HG03060 (cell line): Measurements from ENCODE around the gene LZTFL1.

Experiments
- ATAC-seq: cut with Tn5 transposase; IDR thresholded peaks from one replicate; pipeline ENCODE4 v1.9.1; 2021; ENCODE audit warnings: low read depth, moderate number of reproducible peaks; ENCODE audit not compliant: unreplicated experiment

LZTFL1 gene

GRCh38 chr3:45841757-45842491, at the start of gene LZTFL1:
Gene LZTFL1, minus strand, starts transcription at chr3:45842119. Its CDS starts 128 bp downstream, at chr3:45841991.
- ATAC-seq = peak; percentile 54

GRCh38 chr3:45890405-45890804, 48.5 kb upstream of the LZTFL1 start:
- no peak for ATAC-seq

- no peak for ATAC-seq
These were observed 47.4 kb upstream of the LZTFL1 start for GRCh38 chr3:45889337-45889736.

GRCh38 chr3:45887759-45888511, 46.0 kb upstream of the LZTFL1 start:
- ATAC-seq = no peak

- ATAC-seq = no peak
These were observed 45.4 kb upstream of the LZTFL1 start for GRCh38 chr3:45887285-45887684.

GRCh38 chr3:45885979-45886705, 44.2 kb upstream of the LZTFL1 start, which contains the start of gene CCR9:
Gene CCR9, plus strand, starts transcription at chr3:45886543. Its CDS starts 8,391 bp downstream, at chr3:45894934.
- ATAC-seq = no peak

GRCh38 chr3:45884368-45885201, 42.7 kb upstream of the LZTFL1 start:
- ATAC-seq = no peak

GRCh38 chr3:45881078-45882022, 39.4 kb upstream of the LZTFL1 start:
- ATAC-seq = no peak

GRCh38 chr3:45880725-45881077, 38.8 kb upstream of the LZTFL1 start:
- no peak for ATAC-seq

- ATAC-seq = no peak
These were observed 36.2 kb upstream of the LZTFL1 start for GRCh38 chr3:45878124-45878523.

- ATAC-seq = no peak
These were observed 32.9 kb upstream of the LZTFL1 start for GRCh38 chr3:45874677-45875346.

GRCh38 chr3:45873638-45874037, 31.7 kb upstream of the LZTFL1 start:
- ATAC-seq = no peak

- ATAC-seq = no peak
These were observed 31.1 kb upstream of the LZTFL1 start for GRCh38 chr3:45873036-45873435.

- no peak for ATAC-seq
These were observed 30.6 kb upstream of the LZTFL1 start for GRCh38 chr3:45872569-45872968.

- ATAC-seq = no peak
These were observed 29.9 kb upstream of the LZTFL1 start for GRCh38 chr3:45871780-45872179.

GRCh38 chr3:45870099-45870498, 28.2 kb upstream of the LZTFL1 start:
- no peak for ATAC-seq

GRCh38 chr3:45869638-45870037, 27.7 kb upstream of the LZTFL1 start:
- ATAC-seq = no peak

- no peak for ATAC-seq
These were observed 26.7 kb upstream of the LZTFL1 start for GRCh38 chr3:45868650-45869049.

- ATAC-seq = no peak
These were observed 26.3 kb upstream of the LZTFL1 start for GRCh38 chr3:45868213-45868612.
